ENCODE results near the gene SEC11C. TPM values are rescaled to one million over a fixed set of nuclear protein-coding genes. Genes with fewer than 3 reads are reported as not detected.
A peak's percentile ranks its signal among the peaks of the same experiment; 100 is the strongest.

The SEC11C gene
- total and polyA plus RNA-seq, 2 of the 8 experiments (the other 6 are each of a cell fraction or from before 2014, with no cell fraction given): 27.1 to 59.3 TPM

- TF ChIP-seq RXRA (IDR thresholded peaks at IDR 0.05; ENCODE audit: insufficient read depth, low read depth, low read length): no peak
- TF ChIP-seq SRF (IDR thresholded peaks at IDR 0.05; ENCODE audit: low read depth, low read length): no peak
- TF ChIP-seq GABPA (IDR thresholded peaks at IDR 0.05; ENCODE audit: borderline replicate concordance, insufficient read depth, low read length): no peak
- TF ChIP-seq JUND (IDR thresholded peaks at IDR 0.05; ENCODE audit: low read length): no peak
- TF ChIP-seq SUZ12 (IDR thresholded peaks at IDR 0.05; ENCODE audit: low read length): no peak
- no peak for TF ChIP-seq RBBP5 (IDR thresholded peaks at IDR 0.05; ENCODE audit: borderline replicate concordance, low read depth, low read length)
- peak; percentile 58 to 65 for TF ChIP-seq RAD21 (IDR thresholded peaks at IDR 0.05 in 1 of 2, conservative IDR thresholded peaks at IDR 0.05 in 1 of 2; ENCODE audit: low read depth in 2 of 2, low read length in 2 of 2)
- TF ChIP-seq NANOG (IDR thresholded peaks at IDR 0.05; ENCODE audit: insufficient read depth, low read depth, low read length, poor library complexity, severe bottlenecking): no peak
- no peak for TF ChIP-seq TEAD4 (IDR thresholded peaks at IDR 0.05; ENCODE audit: low read depth, low read length)
- no peak for TF ChIP-seq CTBP2 (IDR thresholded peaks at IDR 0.05; ENCODE audit: borderline replicate concordance, insufficient read depth, insufficient read length, low read length)
- no peak for TF ChIP-seq BRCA1 (IDR thresholded peaks at IDR 0.05; ENCODE audit: low read depth, low read length)
- peak; percentile 86 for TF ChIP-seq MAX (IDR thresholded peaks at IDR 0.05)
- no peak for TF ChIP-seq ZNF274 (IDR thresholded peaks at IDR 0.05; ENCODE audit: borderline replicate concordance, extremely low read depth, low read length)
- no peak for TF ChIP-seq NRF1 (IDR thresholded peaks at IDR 0.05; ENCODE audit: low read depth, low read length)
- TF ChIP-seq TBP (IDR thresholded peaks at IDR 0.05; ENCODE audit: low read depth, low read length): no peak
- TF ChIP-seq PHF8 (conservative IDR thresholded peaks at IDR 0.05; ENCODE audit: low read depth, low read length): no peak
- TF ChIP-seq GTF2F1 (IDR thresholded peaks at IDR 0.05; ENCODE audit: borderline replicate concordance, low read depth, low read length): no peak
- no peak for TF ChIP-seq CBX8 (IDR thresholded peaks at IDR 0.05; ENCODE audit: borderline replicate concordance, low read depth, low read length)
- no peak for TF ChIP-seq CREB1 (IDR thresholded peaks at IDR 0.05)
- TF ChIP-seq KDM1A (IDR thresholded peaks at IDR 0.05; ENCODE audit: borderline replicate concordance, low read length): no peak
- TF ChIP-seq ASH2L (IDR thresholded peaks at IDR 0.05; ENCODE audit: low read length): no peak
- TF ChIP-seq POLR2AphosphoS5 (IDR thresholded peaks at IDR 0.05; ENCODE audit: low read depth, low read length): no peak
- TF ChIP-seq TAF1 (IDR thresholded peaks at IDR 0.05; ENCODE audit: low read depth, low read length): no peak
- no peak for TF ChIP-seq BACH1 (IDR thresholded peaks at IDR 0.05; ENCODE audit: low read length)
- TF ChIP-seq JUN (IDR thresholded peaks at IDR 0.05; ENCODE audit: low read depth, low read length): no peak
- no peak for TF ChIP-seq SIX5 (IDR thresholded peaks at IDR 0.05; ENCODE audit: low read depth, low read length)
Measured at GRCh38 chr18:59096098-59096789, 43.4 kb upstream of the SEC11C start (continued).
